22Rv1 (cell line): ENCODE results near the gene NAALADL1.

Experiments used
- CTCF ChIP-seq: fragments of 450-650 bp; IDR thresholded peaks from 2 replicates; pipeline ENCODE4 v1.5.1; 2017; ENCODE audit warnings: mild to moderate bottlenecking
- ZFX ChIP-seq: fragments of 450-650 bp; IDR thresholded peaks from 2 replicates; pipeline ENCODE4 v1.6.1; 2017; ENCODE audit warnings: antibody characterized with exemption, borderline replicate concordance

GRCh38 chr11:65055538-65055937 is 2.8 kb downstream of the NAALADL1 start:
- TF ChIP-seq CTCF: no peak
- TF ChIP-seq ZFX: no peak
